Testis (tissue), 3 donors: ENCODE results near the gene S1PR1. TPM values are rescaled to one million over a fixed set of nuclear protein-coding genes. Genes with fewer than 3 reads are reported as not detected.

Source experiments
- DNase-seq: peaks from one replicate; pipeline ENCODE4 v3.0.0-alpha.2; 2019
- H3K27ac ChIP-seq, 2 donors: fragments of 200-600 bp; sonication (generic); one replicate each; pipeline ENCODE4 v1.5.1; 2019
- H3K27me3 ChIP-seq: fragments of 200-600 bp; sonication (generic); one replicate; pipeline ENCODE4 v1.5.1; 2019
- H3K36me3 ChIP-seq: fragments of 200-600 bp; sonication (generic); one replicate; pipeline ENCODE4 v1.5.1; 2017; ENCODE audit warnings: low read depth; ENCODE audit errors: missing control alignments
- H3K4me1 ChIP-seq: fragments of 200-600 bp; sonication (generic); one replicate; pipeline ENCODE4 v1.5.1; 2019
- H3K4me3 ChIP-seq, 2 donors: fragments of 200-600 bp; sonication (generic); one replicate each; pipeline ENCODE4 v1.5.1; 2017 to 2019
- H3K9me3 ChIP-seq: fragments of 200-600 bp; sonication (generic); one replicate; pipeline ENCODE4 v1.5.1; 2017
- POLR2A ChIP-seq: fragments of 450-650 bp; IDR thresholded peaks from one replicate; pipeline ENCODE4 v1.6.1; 2017; ENCODE audit warnings: antibody characterized with exemption, mild to moderate bottlenecking, moderate library complexity
- WGBS, 2 donors: methylation state at CpG; one replicate each; pipeline ENCODE4 v1.1.5; 2018; 5-methylcytosine and 5-hydroxymethylcytosine counted together
- intact Hi-C: fragments of 100-400 bp; cut with DNase I; formaldehyde crosslinking; loops from one replicate; pipeline ENCODE4 v1.15.1; 2023; ENCODE audit warnings: low total_unique reads
- polyA plus RNA-seq: library from polyadenylated mRNA; stranded (reverse); fragments of 350-450 nt; fragmentation: Illumina TruSeq; extraction: RNeasy Lipid Tissue Mini Kit (QIAGEN cat#74804); gene quantifications from one replicate; pipeline ENCODE4 v1.2.3, GENCODE V29; 2014; ENCODE audit warnings: low read depth, low replicate concordance; ENCODE audit not compliant: insufficient read depth
- total RNA-seq, 2 donors: library from RNA; depleted of rRNA; stranded (reverse); fragments of >200 nt; gene quantifications; one replicate each; pipeline ENCODE4 v1.2.3, GENCODE V29; 2016
- TF ChIP-seq, protein P1 (sequence below), 3 experiments: fragments of 450-650 bp in 2 of 3; fragments of 200-600 bp in 1 of 3; sonication (generic) in 1 of 3; IDR thresholded peaks; one replicate each; pipeline ENCODE4 v1.5.1; 2016 to 2019; ENCODE audit warnings: antibody characterized with exemption in 3 of 3, mild to moderate bottlenecking in 2 of 3, moderate library complexity in 1 of 3

Gene S1PR1
- total and polyA plus RNA-seq, 3 donors from 2014 or later = 6.4 to 11.5 (median 9.3) TPM

DNA sequence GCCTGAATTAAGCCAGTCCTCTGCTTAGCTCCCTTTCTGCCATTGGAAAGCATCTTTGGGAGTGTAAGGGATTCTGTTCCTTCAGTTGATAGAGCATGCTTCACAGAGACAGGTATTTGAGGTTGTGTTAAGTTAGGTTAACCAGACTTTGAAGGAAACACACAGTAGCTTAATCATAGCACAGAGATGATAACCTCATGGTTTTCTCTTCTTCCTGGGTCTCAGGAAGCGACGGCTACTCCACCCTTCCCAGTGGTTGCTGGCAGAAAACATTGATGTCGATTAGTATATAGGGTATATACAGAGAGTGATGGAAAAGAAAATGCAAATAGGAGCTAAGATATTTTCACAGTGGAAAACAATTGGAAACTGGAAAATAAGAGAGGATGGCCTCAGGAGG lies 42.0 kb downstream of the S1PR1 start:
- no peak for TF ChIP-seq POLR2A
- TF ChIP-seq, protein P1, sequence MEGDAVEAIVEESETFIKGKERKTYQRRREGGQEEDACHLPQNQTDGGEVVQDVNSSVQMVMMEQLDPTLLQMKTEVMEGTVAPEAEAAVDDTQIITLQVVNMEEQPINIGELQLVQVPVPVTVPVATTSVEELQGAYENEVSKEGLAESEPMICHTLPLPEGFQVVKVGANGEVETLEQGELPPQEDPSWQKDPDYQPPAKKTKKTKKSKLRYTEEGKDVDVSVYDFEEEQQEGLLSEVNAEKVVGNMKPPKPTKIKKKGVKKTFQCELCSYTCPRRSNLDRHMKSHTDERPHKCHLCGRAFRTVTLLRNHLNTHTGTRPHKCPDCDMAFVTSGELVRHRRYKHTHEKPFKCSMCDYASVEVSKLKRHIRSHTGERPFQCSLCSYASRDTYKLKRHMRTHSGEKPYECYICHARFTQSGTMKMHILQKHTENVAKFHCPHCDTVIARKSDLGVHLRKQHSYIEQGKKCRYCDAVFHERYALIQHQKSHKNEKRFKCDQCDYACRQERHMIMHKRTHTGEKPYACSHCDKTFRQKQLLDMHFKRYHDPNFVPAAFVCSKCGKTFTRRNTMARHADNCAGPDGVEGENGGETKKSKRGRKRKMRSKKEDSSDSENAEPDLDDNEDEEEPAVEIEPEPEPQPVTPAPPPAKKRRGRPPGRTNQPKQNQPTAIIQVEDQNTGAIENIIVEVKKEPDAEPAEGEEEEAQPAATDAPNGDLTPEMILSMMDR (IDR thresholded peaks at IDR 0.05) = no peak
- DNase-seq = no peak
- no peak overlapping the region for H3K4me3 ChIP-seq
- no peaks in the 10 kb centered on the region for H3K4me1 ChIP-seq
- WGBS, 2 donors = 75 to 90% methylated on average over 3 of the region's 3 CpGs
- intact Hi-C loops = no loop called here
- H3K36me3 ChIP-seq = no peaks in the 10 kb centered on the region
- H3K9me3 ChIP-seq = no peaks in the 10 kb centered on the region
- no peaks in the 10 kb centered on the region for H3K27me3 ChIP-seq
- no peak overlapping the region for H3K27ac ChIP-seq

DNA sequence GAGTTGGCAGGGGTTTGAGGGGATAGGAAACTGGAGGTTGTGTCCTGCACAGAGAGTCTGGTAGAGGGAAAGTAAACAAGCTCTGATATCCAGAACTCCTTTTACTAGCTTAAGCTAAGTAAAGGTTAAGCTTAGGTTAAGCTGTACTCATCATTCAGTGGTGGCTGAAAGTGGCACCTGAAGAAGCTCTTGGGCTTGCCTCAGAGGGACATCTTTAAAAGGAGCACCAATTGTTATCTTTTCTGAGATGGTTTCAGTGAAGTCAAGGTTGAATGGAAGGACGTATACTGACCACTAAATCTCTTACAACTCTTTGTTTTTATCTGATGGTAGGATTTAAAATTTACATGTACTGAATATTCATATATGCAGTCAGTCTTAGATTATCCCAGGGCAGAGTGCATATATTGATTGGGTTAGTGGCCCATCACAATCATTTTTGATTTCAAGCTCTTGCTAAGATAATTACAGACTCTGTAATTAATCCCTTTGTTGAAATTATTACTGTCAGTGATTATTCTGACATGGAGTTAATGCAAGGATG lies 43.3 kb downstream of the S1PR1 start:
- TF ChIP-seq, protein P1 (IDR thresholded peaks at IDR 0.05) = no peak
- no peak for TF ChIP-seq POLR2A
- no peak for DNase-seq
- Histone ChIP-seq H3K4me1 (no peaks in the 10 kb centered on the region), H3K9me3 (no peaks in the 10 kb centered on the region), H3K4me3 (no peak overlapping the region), H3K27me3 (no peaks in the 10 kb centered on the region), H3K27ac (no peak overlapping the region), H3K36me3 (no peaks in the 10 kb centered on the region)
- 42 to 64% methylated on average over 1 of the region's 1 CpG for WGBS, 2 donors
- intact Hi-C loops = no loop called here

DNA sequence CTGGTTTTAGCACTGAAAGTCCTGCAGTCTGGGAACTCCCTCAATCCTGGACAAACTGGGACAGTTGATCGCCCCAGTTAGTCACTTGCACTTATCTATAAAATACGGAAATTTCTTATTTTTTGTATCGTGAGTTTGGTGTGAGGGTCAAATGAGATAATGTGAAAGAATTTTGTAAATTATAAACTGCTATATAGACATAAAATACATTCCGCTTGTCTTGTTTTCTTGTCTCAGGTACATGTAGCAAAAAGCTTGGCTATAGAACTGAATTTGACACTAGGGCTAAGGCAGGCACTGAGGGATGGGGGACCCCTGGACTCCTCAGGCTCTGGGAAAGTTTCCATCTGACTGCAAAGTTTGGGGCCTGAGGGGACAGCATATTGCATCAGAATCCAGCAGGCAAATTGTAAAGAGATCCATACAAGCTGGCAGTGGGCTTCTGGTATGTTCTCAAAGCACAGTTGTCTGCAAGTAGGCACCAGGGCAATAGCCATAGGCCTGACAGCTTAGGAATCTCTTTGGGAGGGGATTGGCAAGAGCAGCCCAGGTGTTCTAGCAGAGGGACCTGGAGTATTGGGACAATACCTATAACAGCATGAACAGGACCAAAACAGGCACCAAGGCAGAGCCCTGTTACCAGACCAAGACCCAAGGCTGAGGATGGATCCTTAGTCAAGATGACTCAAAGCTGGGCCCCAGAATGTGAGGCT lies 44.3 kb downstream of the S1PR1 start:
- Histone ChIP-seq H3K27me3 (no peaks in the 10 kb centered on the region), H3K27ac (no peak overlapping the region), H3K36me3 (no peaks in the 10 kb centered on the region), H3K4me1 (no peaks in the 10 kb centered on the region), H3K9me3 (no peaks in the 10 kb centered on the region), H3K4me3 (no peak overlapping the region)
- WGBS, 2 donors = 82 to 89% methylated on average over 4 of the region's 4 CpGs
- TF ChIP-seq POLR2A = no peak
- TF ChIP-seq, protein P1 (IDR thresholded peaks at IDR 0.05) = no peak
- DNase-seq = no peak
- intact Hi-C loops = no loop called here

DNA sequence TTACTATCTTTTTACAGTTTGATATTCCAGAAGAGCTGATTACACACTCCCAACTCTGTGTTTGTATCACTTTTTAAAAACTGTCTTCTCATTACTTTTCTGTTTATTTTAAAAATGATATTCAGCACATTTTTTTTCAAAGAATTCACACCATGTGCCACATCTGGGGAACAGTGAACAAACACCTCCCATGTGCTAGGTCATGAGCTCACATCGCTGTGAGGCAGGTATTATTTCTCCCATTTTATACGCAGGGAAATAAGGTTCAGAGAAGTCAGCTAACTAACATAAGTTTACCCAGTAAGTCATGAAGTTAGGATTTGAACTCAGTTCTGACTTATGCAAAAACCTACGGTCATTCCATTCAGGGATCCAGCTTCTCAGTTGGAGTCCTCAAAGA lies 44.9 kb downstream of the S1PR1 start:
- intact Hi-C loops = no loop called here

More for the DNA sequence above, 44.9 kb downstream of the S1PR1 start:
- no peaks in the 10 kb centered on the region for H3K4me1 ChIP-seq
- no peak for DNase-seq
- H3K4me3 ChIP-seq = no peak overlapping the region
- H3K36me3 ChIP-seq = no peaks in the 10 kb centered on the region
- no peaks in the 10 kb centered on the region for H3K27me3 ChIP-seq
- no peaks in the 10 kb centered on the region for H3K9me3 ChIP-seq
- WGBS, 2 donors = 93% methylated on average over 3 of the region's 3 CpGs
- H3K27ac ChIP-seq = no peak overlapping the region
- TF ChIP-seq, protein P1 (IDR thresholded peaks at IDR 0.05) = no peak
- no peak for TF ChIP-seq POLR2A
